Erythroblast (primary cell): ENCODE data around the gene SEMA3F.

Experiments used
- GATA1 ChIP-seq: IDR thresholded peaks from 2 replicates; pipeline ENCODE4 v1.6.1; 2011; ENCODE audit warnings: low read depth, mild to moderate bottlenecking, control low read depth, low read length, moderate library complexity
- POLR2A ChIP-seq: IDR thresholded peaks from 2 replicates; pipeline ENCODE4 v1.6.1; 2011; ENCODE audit warnings: mild to moderate bottlenecking, low read length

DNA sequence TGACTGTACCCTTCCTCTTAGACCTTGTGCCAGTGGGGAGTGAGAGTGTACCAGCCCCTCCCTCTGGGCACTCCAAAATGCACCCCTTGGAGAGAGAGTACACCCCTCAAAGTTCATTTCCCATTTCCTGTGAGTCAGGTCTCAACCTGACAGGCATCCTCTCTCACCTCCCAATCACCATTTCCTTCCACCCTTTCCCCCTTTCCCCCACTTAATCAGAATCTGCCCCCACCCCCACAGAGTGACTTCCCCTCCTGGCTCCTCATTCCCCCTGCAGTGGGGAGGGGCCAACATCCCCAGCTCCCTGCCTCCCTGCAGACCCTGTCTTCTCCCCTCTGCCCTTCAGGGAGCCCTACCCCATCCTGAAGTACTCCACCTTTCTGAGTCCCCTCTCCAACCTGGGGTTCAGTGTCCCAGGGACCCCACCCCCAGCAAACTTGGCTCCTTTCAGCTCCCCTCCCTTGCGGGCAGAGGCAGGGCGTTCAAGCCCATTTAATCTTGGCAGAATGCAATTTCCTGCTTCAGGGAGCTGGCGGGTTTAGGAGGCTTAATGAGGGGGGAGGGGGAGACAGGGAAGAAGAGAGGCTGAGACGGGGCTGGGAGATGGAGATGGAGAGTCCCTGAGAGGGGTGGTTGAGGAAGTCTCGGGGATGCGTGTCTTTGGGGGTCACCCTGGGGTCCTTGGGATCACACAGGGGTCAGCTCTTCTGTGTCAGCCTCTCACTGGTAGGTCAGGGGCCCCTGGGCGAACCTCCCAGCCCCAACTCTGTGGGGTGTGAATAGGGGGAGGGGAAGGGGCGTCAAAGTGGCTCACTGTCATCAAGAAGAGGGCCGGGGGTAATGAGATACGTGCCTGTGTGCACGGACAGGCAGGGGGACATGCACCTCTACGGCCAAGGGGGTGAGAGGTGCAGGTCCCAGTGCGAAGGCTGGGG is 16.6 kb upstream of the SEMA3F start:
- no peak for TF ChIP-seq POLR2A
- TF ChIP-seq GATA1: no peak
